Gastrocnemius medialis (tissue), 4 donors: ENCODE results near the gene PAQR7. TPM values are rescaled to one million over a fixed set of nuclear protein-coding genes. Genes with fewer than 3 reads are reported as not detected.

Experiments
- ATAC-seq, 2 donors: fragments of 150-250 bp; one replicate each; pipeline ENCODE4 v1.9.1; 2016
- DNase-seq, 2 donors: peaks; one replicate each; pipeline ENCODE4 v3.0.0-alpha.2; 2019
- H3K27ac ChIP-seq, 4 donors: fragments of 200-600 bp; sonication (generic); 1 replicate in 1 of 4; 2 replicates in 3 of 4; pipeline ENCODE4 v1.5.1; 2016 to 2018; ENCODE audit warnings: mild to moderate bottlenecking in 2 of 4, moderate library complexity in 1 of 4
- H3K27me3 ChIP-seq, 3 donors: fragments of 200-600 bp; sonication (generic) in 2 of 3; 1 replicate in 1 of 3; 2 replicates in 2 of 3; pipeline versions ENCODE4 v1.5.1 to v1.6.0; 2016 to 2019; ENCODE audit warnings: mild to moderate bottlenecking in 1 of 3, moderate library complexity in 1 of 3
- H3K36me3 ChIP-seq, 2 donors: fragments of 200-600 bp; sonication (generic) in 1 of 2; one replicate each; pipeline ENCODE4 v1.5.1; 2017 to 2018
- H3K4me1 ChIP-seq, 2 donors: fragments of 200-600 bp; sonication (generic) in 1 of 2; one replicate each; pipeline ENCODE4 v1.5.1; 2016 to 2017; ENCODE audit warnings: mild to moderate bottlenecking in 2 of 2
- H3K4me3 ChIP-seq, 4 donors: fragments of 200-600 bp; sonication (generic) in 3 of 4; 1 replicate in 1 of 4; 2 replicates in 3 of 4; pipeline ENCODE4 v1.5.1; 2016 to 2019; ENCODE audit warnings: mild to moderate bottlenecking in 2 of 4
- H3K9me3 ChIP-seq, 3 donors: fragments of 200-600 bp; sonication (generic) in 2 of 3; 1 replicate in 1 of 3; 2 replicates in 2 of 3; pipeline ENCODE4 v1.5.1; 2016 to 2019
- CTCF ChIP-seq, 5 experiments: fragments of 450-650 bp in 3 of 5; fragments of 200-600 bp in 2 of 5; sonication (generic) in 2 of 5; IDR thresholded peaks in 4 of 5; conservative IDR thresholded peaks in 1 of 5; 1 replicate in 4 of 5; 2 replicates in 1 of 5; pipeline ENCODE4 v1.5.1; 2016 to 2019; ENCODE audit warnings: antibody characterized with exemption in 5 of 5, mild to moderate bottlenecking in 3 of 5, moderate library complexity in 3 of 5
- POLR2A ChIP-seq, 2 donors: fragments of 450-650 bp; IDR thresholded peaks; one replicate each; pipeline ENCODE4 v1.6.1; 2017; ENCODE audit warnings: antibody characterized with exemption in 2 of 2, mild to moderate bottlenecking in 2 of 2, moderate library complexity in 2 of 2
- in situ Hi-C, 4 donors: fragments of 200-750 bp; cut with MboI; loops; one replicate each; pipeline versions ENCODE4 v1.15.0 to v1.8.0; 2017; ENCODE audit warnings: low sequenced_read_pairs in 4 of 4
- intact Hi-C: fragments of 100-400 bp; cut with DNase I; formaldehyde crosslinking; loops from one replicate; pipeline ENCODE4 v1.15.1; 2023; ENCODE audit warnings: low total_unique reads
- total RNA-seq, 4 donors: library from RNA; depleted of rRNA; stranded (reverse); fragments of >200 nt; gene quantifications; one replicate each; pipeline versions ENCODE4 v1.1.0 to v1.2.3, GENCODE V29; 2016

Gene PAQR7
- total RNA-seq, 4 donors from 2014 or later: 1.4 to 3.7 (median 2.1) TPM

- in situ Hi-C loops (no loop called here), intact Hi-C loops (no loop called here)
- Histone ChIP-seq H3K36me3 (no peaks in the 10 kb centered on the region), H3K27ac (peak overlapping the region in 1 of 4 donors; percentile 39), H3K9me3 (no peaks in the 10 kb centered on the region), H3K4me1 (peaks cover 7 to 15% of the 10 kb centered on the region in 2 donors), H3K4me3 (no peak overlapping the region), H3K27me3 (no peaks in the 10 kb centered on the region)
- TF ChIP-seq POLR2A (IDR thresholded peaks at IDR 0.05): no peak
- TF ChIP-seq CTCF (IDR thresholded peaks at IDR 0.05 in 4 of 5, conservative IDR thresholded peaks at IDR 0.05 in 1 of 5): no peak
- no peak for ATAC-seq
- no peak for DNase-seq
Observed at GRCh38 chr1:25862785-25863485, 12.6 kb downstream of the PAQR7 start.

- no peak overlapping the region for H3K4me3 ChIP-seq
- in situ Hi-C loops (no loop called here), intact Hi-C loops (no loop called here)
- H3K27ac ChIP-seq: peak overlapping the region in 2 of 4 donors; percentile 39
- no peak for TF ChIP-seq CTCF (IDR thresholded peaks at IDR 0.05 in 4 of 5, conservative IDR thresholded peaks at IDR 0.05 in 1 of 5)
- TF ChIP-seq POLR2A (IDR thresholded peaks at IDR 0.05): no peak
- no peaks in the 10 kb centered on the region for H3K36me3 ChIP-seq
- ATAC-seq: no peak
- DNase-seq: no peak
- H3K4me1 ChIP-seq: peaks cover 7 to 15% of the 10 kb centered on the region in 2 donors
- H3K27me3 ChIP-seq: no peaks in the 10 kb centered on the region
- no peaks in the 10 kb centered on the region for H3K9me3 ChIP-seq
Observed at GRCh38 chr1:25861316-25862286, 13.9 kb downstream of the PAQR7 start.

GRCh38 chr1:25858906-25859789 lies 16.4 kb downstream of the PAQR7 start, which contains the start of gene AUNIP:
TSS of gene AUNIP (minus strand) at chr1:25859457. CDS start at chr1:25859357, 100 bp downstream.
- TF ChIP-seq POLR2A (IDR thresholded peaks at IDR 0.05): peak; percentile 39 to 64
- no peak for TF ChIP-seq CTCF (IDR thresholded peaks at IDR 0.05 in 4 of 5, conservative IDR thresholded peaks at IDR 0.05 in 1 of 5)
- intact Hi-C loops: no loop called here
- Histone ChIP-seq H3K27ac (peak within 1 kb of the TSS; percentile 69 to 79 (median 72)), H3K36me3 (no peaks in the 10 kb centered on the region), H3K4me1 (peaks cover 7 to 15% of the 10 kb centered on the region in 2 donors), H3K27me3 (no peaks in the 10 kb centered on the region), H3K9me3 (no peaks in the 10 kb centered on the region), H3K4me3 (peak within 1 kb of the TSS; percentile 58 to 65 (median 61))
- ATAC-seq: peak; percentile 89 to 90
- in situ Hi-C loops: no loop called here
- peak; percentile 64 to 74 for DNase-seq

- in situ Hi-C loops: no loop called here
- DNase-seq (no peak), ATAC-seq (no peak)
- no peaks in the 10 kb centered on the region for H3K36me3 ChIP-seq
- no peaks in the 10 kb centered on the region for H3K9me3 ChIP-seq
- no peaks in the 10 kb centered on the region for H3K27me3 ChIP-seq
- H3K4me1 ChIP-seq: peaks cover 7 to 15% of the 10 kb centered on the region in 2 donors
- intact Hi-C loops: no loop called here
- H3K27ac ChIP-seq: no peak overlapping the region
- H3K4me3 ChIP-seq: peak overlapping the region in 3 of 4 donors; percentile 58 to 65 (median 60)
- TF ChIP-seq POLR2A (IDR thresholded peaks at IDR 0.05): no peak
- TF ChIP-seq CTCF (IDR thresholded peaks at IDR 0.05 in 4 of 5, conservative IDR thresholded peaks at IDR 0.05 in 1 of 5): no peak
Observed at GRCh38 chr1:25858494-25858893, 17.0 kb downstream of the PAQR7 start.
